A673 (cell line): ENCODE measurements around the gene TBC1D22A.

Experiments
- CTCF ChIP-seq: fragments of 300-800, 200-600 bp; sonication (generic); conservative IDR thresholded peaks from 2 replicates; pipeline ENCODE4 v1.5.1; 2017; ENCODE audit warnings: low read depth, mild to moderate bottlenecking, antibody characterized with exemption, low read length, moderate library complexity, mixed read lengths
- EZH2 ChIP-seq: fragments of 200-600 bp; sonication (generic); IDR thresholded peaks from 2 replicates; pipeline ENCODE4 v1.6.1; 2017; ENCODE audit warnings: borderline replicate concordance, low read depth, mild to moderate bottlenecking, mixed read lengths, antibody characterized with exemption, low read length; ENCODE audit not compliant: poor library complexity, severe bottlenecking

GRCh38 chr22:47034076-47034808, 271.8 kb downstream of the TBC1D22A start:
- TF ChIP-seq CTCF (no peak), EZH2 (no peak)
